ENCODE results near the gene PREX1. TPM values are rescaled to one million over a fixed set of nuclear protein-coding genes. Genes with fewer than 3 reads are reported as not detected.

Gene PREX1
- total RNA-seq, 4 donors from 2014 or later, result 29.5 to 121 (median 40.9) TPM

DNA sequence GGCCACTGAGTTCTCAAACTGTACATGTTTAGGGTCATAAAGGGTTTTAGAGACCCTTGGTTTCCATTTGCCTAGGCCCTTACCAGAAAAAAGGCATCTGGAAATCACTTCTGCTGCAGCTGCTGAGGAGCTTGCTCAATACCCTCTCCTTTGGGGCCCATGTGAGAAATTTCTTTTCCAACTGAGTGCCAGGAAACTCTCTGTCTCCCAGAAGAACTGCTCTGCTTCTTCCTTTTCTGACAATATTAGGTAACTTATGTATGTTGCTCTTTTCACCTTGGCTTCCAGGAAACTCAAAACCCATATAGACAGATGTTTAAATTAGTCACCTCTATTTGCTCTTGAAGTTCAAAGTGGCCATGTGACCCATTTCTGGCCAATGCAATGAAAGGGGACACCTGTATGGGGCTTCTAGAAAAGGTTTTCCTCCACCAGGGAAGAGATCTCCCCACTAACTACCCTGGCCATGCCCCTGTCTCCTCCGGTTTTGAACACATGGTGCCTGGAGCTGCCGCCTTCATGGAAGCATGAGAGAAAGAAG lies 121.6 kb downstream of the PREX1 start:
- TF ChIP-seq, protein P1, sequence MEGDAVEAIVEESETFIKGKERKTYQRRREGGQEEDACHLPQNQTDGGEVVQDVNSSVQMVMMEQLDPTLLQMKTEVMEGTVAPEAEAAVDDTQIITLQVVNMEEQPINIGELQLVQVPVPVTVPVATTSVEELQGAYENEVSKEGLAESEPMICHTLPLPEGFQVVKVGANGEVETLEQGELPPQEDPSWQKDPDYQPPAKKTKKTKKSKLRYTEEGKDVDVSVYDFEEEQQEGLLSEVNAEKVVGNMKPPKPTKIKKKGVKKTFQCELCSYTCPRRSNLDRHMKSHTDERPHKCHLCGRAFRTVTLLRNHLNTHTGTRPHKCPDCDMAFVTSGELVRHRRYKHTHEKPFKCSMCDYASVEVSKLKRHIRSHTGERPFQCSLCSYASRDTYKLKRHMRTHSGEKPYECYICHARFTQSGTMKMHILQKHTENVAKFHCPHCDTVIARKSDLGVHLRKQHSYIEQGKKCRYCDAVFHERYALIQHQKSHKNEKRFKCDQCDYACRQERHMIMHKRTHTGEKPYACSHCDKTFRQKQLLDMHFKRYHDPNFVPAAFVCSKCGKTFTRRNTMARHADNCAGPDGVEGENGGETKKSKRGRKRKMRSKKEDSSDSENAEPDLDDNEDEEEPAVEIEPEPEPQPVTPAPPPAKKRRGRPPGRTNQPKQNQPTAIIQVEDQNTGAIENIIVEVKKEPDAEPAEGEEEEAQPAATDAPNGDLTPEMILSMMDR (IDR thresholded peaks at IDR 0.05), result no peak
- ATAC-seq (ENCODE audit: low FRiP score), result no peak
- no peak for DNase-seq (ENCODE audit: low spot score)

DNA sequence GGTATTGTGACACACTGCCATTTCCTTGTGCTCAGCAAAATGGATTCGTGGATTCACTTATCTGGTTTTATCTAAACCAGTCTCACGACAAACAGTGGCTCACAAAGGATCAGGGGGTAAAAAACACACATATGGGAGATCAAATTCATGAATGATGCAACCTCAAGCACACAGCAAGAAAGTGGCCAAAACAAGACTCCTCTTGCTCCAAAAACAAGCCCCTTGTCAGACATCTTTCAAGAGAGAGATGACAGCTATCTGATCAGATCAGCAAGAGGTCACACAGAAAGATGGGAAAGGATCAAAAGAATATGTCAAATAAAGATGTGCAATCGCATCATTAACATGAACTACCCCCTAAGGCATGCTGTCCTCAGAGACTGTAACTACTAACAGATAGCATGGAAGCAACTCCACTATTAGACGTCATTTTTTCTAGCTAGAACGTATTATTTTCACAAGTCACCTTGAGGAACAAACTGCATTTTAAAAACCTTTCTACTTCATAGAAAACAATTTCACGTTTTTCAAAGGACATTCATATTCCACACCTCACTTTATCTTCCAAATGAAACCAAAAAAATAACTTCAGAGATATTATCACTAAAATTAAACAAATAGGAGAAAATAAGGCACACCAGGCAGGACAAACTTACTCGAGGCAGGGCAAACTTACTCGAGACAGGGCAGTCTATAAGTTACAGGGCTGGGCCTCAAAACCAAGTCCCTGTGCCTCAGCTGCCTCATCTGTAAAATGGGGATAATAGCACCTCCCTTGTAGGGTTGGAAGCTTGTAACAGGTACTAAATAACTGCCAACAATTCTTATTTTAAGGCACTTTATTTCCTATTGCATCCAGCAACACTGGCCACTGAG lies 122.3 kb downstream of the PREX1 start:
- DNase-seq (ENCODE audit: low spot score) (no peak), ATAC-seq (ENCODE audit: low FRiP score) (no peak)

GRCh38 chr20:48704761-48705160 lies 123.0 kb downstream of the PREX1 start:
- ATAC-seq (ENCODE audit: low FRiP score) (no peak), DNase-seq (ENCODE audit: low spot score) (no peak)
- TF ChIP-seq, protein P1 (IDR thresholded peaks at IDR 0.05), result no peak

More for the DNA sequence above, 122.3 kb downstream of the PREX1 start:
- TF ChIP-seq, protein P1 (IDR thresholded peaks at IDR 0.05), result no peak

DNA sequence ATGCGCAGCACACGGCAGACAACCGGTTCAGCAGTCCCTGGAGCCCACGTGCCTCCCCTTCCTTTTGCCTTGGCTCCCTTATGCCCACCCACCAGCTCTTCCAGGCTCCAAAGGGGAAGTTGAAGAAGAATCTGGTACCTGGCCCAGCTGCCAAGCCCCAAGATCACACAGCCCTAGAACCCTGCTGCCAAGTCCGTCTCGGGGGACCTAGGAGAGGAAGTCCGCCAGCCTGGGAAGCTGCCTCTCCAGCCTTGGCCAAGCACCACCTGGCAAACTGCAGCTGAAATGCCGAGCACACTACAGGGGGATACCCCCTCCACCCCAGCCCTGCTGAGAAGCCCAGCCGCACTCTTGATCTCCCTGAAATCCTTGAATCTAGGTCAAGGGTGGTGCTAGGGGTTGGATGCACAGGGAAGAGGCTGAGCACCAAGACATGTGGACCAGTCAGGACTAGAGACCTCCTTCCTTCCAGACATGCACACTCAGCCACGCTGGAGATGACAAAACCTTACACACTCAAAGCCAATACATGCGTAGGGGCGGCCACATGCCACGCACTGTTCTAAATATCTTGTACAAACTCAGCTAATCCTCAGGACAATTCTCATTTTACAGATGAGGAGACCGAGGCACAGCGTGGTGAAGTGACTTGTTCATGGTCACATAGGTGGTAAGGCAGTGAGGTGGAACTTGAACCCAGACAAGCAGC lies 124.1 kb downstream of the PREX1 start:
- TF ChIP-seq, protein P1 (IDR thresholded peaks at IDR 0.05), result no peak
- DNase-seq (ENCODE audit: low spot score) (no peak), ATAC-seq (ENCODE audit: low FRiP score) (no peak)

- ATAC-seq (ENCODE audit: low FRiP score), result no peak
- DNase-seq (ENCODE audit: low spot score), result no peak
- TF ChIP-seq, protein P1 (IDR thresholded peaks at IDR 0.05), result no peak
Observed at GRCh38 chr20:48703107-48703506, 124.7 kb downstream of the PREX1 start.

DNA sequence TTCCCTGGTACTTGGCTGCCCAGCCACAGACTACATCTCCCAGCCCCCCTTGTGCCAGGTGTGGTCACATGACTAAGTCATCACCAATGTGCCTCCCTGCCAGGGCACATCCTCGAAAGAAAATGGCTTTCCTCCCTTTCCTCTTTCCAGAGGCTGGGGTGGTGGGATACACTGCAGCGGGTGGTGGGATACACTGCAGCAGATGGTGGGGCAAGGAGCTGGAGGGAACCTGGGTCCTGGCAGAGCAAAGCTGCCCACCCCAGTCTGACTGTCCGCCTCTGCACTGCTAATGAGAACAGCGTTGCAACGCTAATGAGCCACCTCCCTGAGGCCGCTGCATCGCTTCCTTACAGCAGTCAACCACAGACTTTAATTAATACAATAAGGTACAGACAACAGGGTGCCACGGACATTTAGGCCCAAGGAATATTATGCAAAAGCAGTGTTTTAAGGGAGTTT lies 125.3 kb downstream of the PREX1 start:
- DNase-seq (ENCODE audit: low spot score), result no peak
- TF ChIP-seq, protein P1 (IDR thresholded peaks at IDR 0.05), result no peak
- ATAC-seq (ENCODE audit: low FRiP score), result no peak
